ENCODE data around the gene DHH.

The DHH gene

GRCh38 chr12:49041036-49041880 lies 53.3 kb downstream of the DHH start:
- DNase-seq (ENCODE audit: low read depth in 1 of 2, low spot score in 1 of 2) = no peak
- Histone ChIP-seq H3K4me3 (replicated peaks; ENCODE audit: insufficient read depth, low read length) (no peak overlapping the region), H3K27ac (replicated peaks) (no peak overlapping the region), H3K27me3 (ENCODE audit: insufficient read depth, poor library complexity, severe bottlenecking) (no peaks in the 10 kb centered on the region)
- peak; percentile 9; the same call in 1 of the 2 replicates for TF ChIP-seq POLR2AphosphoS5 (IDR thresholded peaks at IDR 0.05; ENCODE audit: low read depth)
- no peak for TF ChIP-seq SPI1 (IDR thresholded peaks at IDR 0.05; ENCODE audit: borderline replicate concordance, low read depth)

GRCh38 chr12:49040364-49040855 lies 54.2 kb downstream of the DHH start:
- H3K4me3 ChIP-seq (replicated peaks; ENCODE audit: insufficient read depth, low read length) = no peak overlapping the region
- H3K27me3 ChIP-seq (ENCODE audit: insufficient read depth, poor library complexity, severe bottlenecking) = no peaks in the 10 kb centered on the region
- H3K27ac ChIP-seq (replicated peaks) = no peak overlapping the region
- TF ChIP-seq CTCF (IDR thresholded peaks at IDR 0.05; ENCODE audit: insufficient read depth, low read length) (no peak), SPI1 (IDR thresholded peaks at IDR 0.05; ENCODE audit: borderline replicate concordance, low read depth) (no peak), POLR2AphosphoS5 (IDR thresholded peaks at IDR 0.05; ENCODE audit: low read depth) (no peak), REST (IDR thresholded peaks at IDR 0.05; ENCODE audit: insufficient replicate concordance, low read depth) (no peak), GABPA (IDR thresholded peaks at IDR 0.05; ENCODE audit: low read depth) (no peak)
- DNase-seq (ENCODE audit: low read depth in 1 of 2, low spot score in 1 of 2) = no peak

- no peak for DNase-seq (ENCODE audit: low read depth in 1 of 2, low spot score in 1 of 2)
- no peak overlapping the region for H3K27ac ChIP-seq (replicated peaks)
- H3K27me3 ChIP-seq (ENCODE audit: insufficient read depth, poor library complexity, severe bottlenecking) = no peaks in the 10 kb centered on the region
- no peak overlapping the region for H3K4me3 ChIP-seq (replicated peaks; ENCODE audit: insufficient read depth, low read length)
- TF ChIP-seq POLR2AphosphoS5 (IDR thresholded peaks at IDR 0.05; ENCODE audit: low read depth) (no peak), GABPA (IDR thresholded peaks at IDR 0.05; ENCODE audit: low read depth) (no peak), CTCF (IDR thresholded peaks at IDR 0.05; ENCODE audit: insufficient read depth, low read length) (no peak), SPI1 (IDR thresholded peaks at IDR 0.05; ENCODE audit: borderline replicate concordance, low read depth) (no peak), REST (IDR thresholded peaks at IDR 0.05; ENCODE audit: insufficient replicate concordance, low read depth) (no peak)
These were observed 54.9 kb downstream of the DHH start for GRCh38 chr12:49039421-49040363.

All from HL-60 (cell line).